HEK293 (cell line): ENCODE data around the gene WASHC4.

Experiments used
- CTCF ChIA-PET: fragments of 350-600 bp; formaldehyde crosslinking; extraction: SDS; loops from one replicate; lab custom pipeline; 2021; ENCODE audit warnings: antibody characterized with exemption; lab: Yijun Ruan, JAX
- POLR2A ChIA-PET: fragments of 300-600 bp; formaldehyde crosslinking; extraction: SDS; loops from one replicate; lab custom pipeline; 2020; ENCODE audit warnings: antibody characterized with exemption, inconsistent platforms; lab: Yijun Ruan, JAX
- H3K27ac ChIP-seq: fragments of 200-500 bp; sonication (Bioruptor generic); 2 replicates; pipeline ENCODE4 v1.5.1; 2014; ENCODE audit warnings: low read depth, low read length, control low read depth, inconsistent platforms; ENCODE audit errors: extremely low read depth
- H3K36me3 ChIP-seq, 2 experiments: fragments of 200-500 bp in 1 of 2; sonication (Bioruptor generic) in 1 of 2; 1 replicate in 1 of 2; 2 replicates in 1 of 2; pipeline ENCODE4 v1.5.1; 2014 to 2017; ENCODE audit warnings: inconsistent platforms in 2 of 2, low read length in 2 of 2; ENCODE audit not compliant: control insufficient read depth in 2 of 2, insufficient read depth in 1 of 2
- H3K4me1 ChIP-seq: fragments of 200-500 bp; sonication (Bioruptor generic); 2 replicates; pipeline ENCODE4 v1.5.1; 2014; ENCODE audit warnings: mild to moderate bottlenecking, low read length, inconsistent platforms; ENCODE audit not compliant: control insufficient read depth, insufficient read depth
- H3K4me3 ChIP-seq: 2 replicates; pipeline ENCODE4 v1.5.1; 2011; ENCODE audit warnings: low read depth, mild to moderate bottlenecking, control low read depth, low read length, moderate library complexity
- H3K9me3 ChIP-seq: fragments of 200-500 bp; sonication (Bioruptor generic); 2 replicates; pipeline ENCODE4 v1.5.1; 2014; ENCODE audit warnings: low read depth, low read length, inconsistent platforms; ENCODE audit not compliant: control insufficient read depth, insufficient read depth
- BCL11B ChIP-seq: fragments of 450-650 bp; formaldehyde crosslinking; IDR thresholded peaks from 2 replicates; pipeline ENCODE4 v1.5.1; 2016; ENCODE audit warnings: low read depth, missing biosample characterization, missing genetic modification characterization
- GLIS1 ChIP-seq: fragments of 450-650 bp; formaldehyde crosslinking; IDR thresholded peaks from 2 replicates; pipeline ENCODE4 v1.5.1; 2016; ENCODE audit warnings: missing biosample characterization, missing genetic modification characterization
- HOXC10 ChIP-seq: sonication (generic); formaldehyde crosslinking; IDR thresholded peaks from 2 replicates; pipeline ENCODE4 v1.8.1; 2023; ENCODE audit warnings: mild to moderate bottlenecking, missing genetic modification reagents
- KLF1 ChIP-seq: fragments of 450-650 bp; formaldehyde crosslinking; IDR thresholded peaks from 2 replicates; pipeline ENCODE4 v1.5.1; 2016; ENCODE audit warnings: missing biosample characterization, missing genetic modification characterization
- OVOL3 ChIP-seq: fragments of 450-650 bp; formaldehyde crosslinking; IDR thresholded peaks from 2 replicates; pipeline ENCODE4 v1.5.1; 2016; ENCODE audit warnings: missing biosample characterization, missing genetic modification characterization
- SCRT1 ChIP-seq: fragments of 450-650 bp; formaldehyde crosslinking; IDR thresholded peaks from 2 replicates; pipeline ENCODE4 v1.5.1; 2016; ENCODE audit warnings: missing biosample characterization, missing genetic modification characterization, borderline replicate concordance
- SCRT2 ChIP-seq: fragments of 450-650 bp; formaldehyde crosslinking; IDR thresholded peaks from 2 replicates; pipeline ENCODE4 v1.5.1; 2016; ENCODE audit warnings: missing biosample characterization, missing genetic modification characterization
- TSHZ1 ChIP-seq: fragments of 450-650 bp; formaldehyde crosslinking; IDR thresholded peaks from 2 replicates; pipeline ENCODE4 v1.5.1; 2016; ENCODE audit warnings: missing biosample characterization, missing genetic modification characterization, borderline replicate concordance
- ZNF148 ChIP-seq: fragments of 450-650 bp; formaldehyde crosslinking; IDR thresholded peaks from 2 replicates; pipeline ENCODE4 v1.5.0; 2017; ENCODE audit warnings: missing biosample characterization, missing genetic modification characterization, borderline replicate concordance
- ZNF16 ChIP-seq: fragments of 450-650 bp; formaldehyde crosslinking; IDR thresholded peaks from 2 replicates; pipeline ENCODE4 v1.5.1; 2016; ENCODE audit warnings: low read depth, missing biosample characterization, missing genetic modification characterization
- ZNF221 ChIP-seq: fragments of 450-650 bp; formaldehyde crosslinking; IDR thresholded peaks from 2 replicates; pipeline ENCODE4 v1.5.1; 2017; ENCODE audit warnings: missing biosample characterization, missing genetic modification characterization, borderline replicate concordance
- ZNF350 ChIP-seq: fragments of 450-650 bp; formaldehyde crosslinking; IDR thresholded peaks from 2 replicates; pipeline ENCODE4 v1.5.0; 2017; ENCODE audit warnings: missing biosample characterization, mild to moderate bottlenecking, missing genetic modification characterization
- ZNF530 ChIP-seq: fragments of 450-650 bp; formaldehyde crosslinking; IDR thresholded peaks from 2 replicates; pipeline ENCODE4 v1.5.1; 2016; ENCODE audit warnings: low read depth, missing biosample characterization, missing genetic modification characterization
- ZNF670 ChIP-seq: fragments of 450-650 bp; formaldehyde crosslinking; IDR thresholded peaks from 2 replicates; pipeline ENCODE4 v1.5.1; 2016; ENCODE audit warnings: missing biosample characterization, missing genetic modification characterization, low read depth
- ZNF692 ChIP-seq: fragments of 450-650 bp; formaldehyde crosslinking; IDR thresholded peaks from 2 replicates; pipeline ENCODE4 v1.5.1; 2016; ENCODE audit warnings: missing biosample characterization, missing genetic modification characterization

WASHC4 gene

GRCh38 chr12:105077435-105077834 is 30.1 kb upstream of the WASHC4 start:
- no peak for TF ChIP-seq OVOL3
- TF ChIP-seq KLF1 (tag by site-specific recombination): peak; percentile 80
- TF ChIP-seq HOXC10: no peak
- TF ChIP-seq ZNF221: no peak
- TF ChIP-seq BCL11B (tag by site-specific recombination): no peak
- no peak overlapping the region for H3K27ac ChIP-seq
- POLR2A ChIA-PET: interaction anchor here (2.3 kb wide), 1 partner anchor 30 kb away, joined by 6 read pairs; the partner anchor contains the start of gene WASHC4
- no peaks in the 10 kb centered on the region for H3K9me3 ChIP-seq
- H3K36me3 ChIP-seq: no peaks in the 10 kb centered on the region
- CTCF ChIA-PET: no interaction called here
- H3K4me1 ChIP-seq: no peaks in the 10 kb centered on the region
- no peak overlapping the region for H3K4me3 ChIP-seq

GRCh38 chr12:105078712-105079570 is 28.6 kb upstream of the WASHC4 start:
- H3K9me3 ChIP-seq: no peaks in the 10 kb centered on the region
- H3K4me1 ChIP-seq: peaks cover 3% of the 10 kb centered on the region; the same call in 1 of the 2 replicates
- H3K36me3 ChIP-seq: no peaks in the 10 kb centered on the region
- CTCF ChIA-PET: interaction anchor here (1.0 kb wide), 1 partner anchor 9 kb away, joined by 3 read pairs; no protein-coding TSS in a partner anchor
- no peak for TF ChIP-seq ZNF670 (tag by site-specific recombination)
- peak; percentile 36; the same call in 1 of the 2 replicates for TF ChIP-seq SCRT1
- no peak for TF ChIP-seq ZNF692 (tag by site-specific recombination)
- peak; percentile 91 for TF ChIP-seq SCRT2 (tag by site-specific recombination)
- H3K27ac ChIP-seq: no peak overlapping the region
- no peak overlapping the region for H3K4me3 ChIP-seq
- POLR2A ChIA-PET: interaction anchor here (0.6 to 2.3 kb wide), 2 partner anchors 29 to 52 kb away, joined by 3 to 6 read pairs; partner anchors contain the start of gene WASHC4

GRCh38 chr12:105083031-105083430 is 24.5 kb upstream of the WASHC4 start:
- POLR2A ChIA-PET: interaction anchor here (0.8 kb wide), 1 partner anchor 25 kb away, joined by 5 read pairs; the partner anchor contains the start of gene WASHC4
- no peak for TF ChIP-seq TSHZ1
- TF ChIP-seq ZNF530 (tag by site-specific recombination): no peak
- TF ChIP-seq ZNF350 (tag by site-specific recombination): no peak
- no peak for TF ChIP-seq ZNF148
- TF ChIP-seq GLIS1 (tag by site-specific recombination): no peak
- no peak for TF ChIP-seq ZNF16 (tag by site-specific recombination)
- TF ChIP-seq, all 188 proteins: peak for 0
- no peak overlapping the region for H3K27ac ChIP-seq
- no peak overlapping the region for H3K4me3 ChIP-seq
- H3K9me3 ChIP-seq: no peaks in the 10 kb centered on the region
- no peaks in the 10 kb centered on the region for H3K36me3 ChIP-seq
- CTCF ChIA-PET: interaction anchor here (0.9 to 1.8 kb wide), 2 partner anchors 12 to 974 kb away, joined by 3 to 5 read pairs; no protein-coding TSS in a partner anchor
- peaks cover 4% of the 10 kb centered on the region; the same call in 1 of the 2 replicates for H3K4me1 ChIP-seq
